GM20000 (cell line): ENCODE data around the gene ARHGEF40.

ENCODE experiments used
- DNase-seq: peaks from one replicate; pipeline ENCODE4 v3.0.0; 2012; ENCODE audit warnings: low spot score
- TF ChIP-seq, protein P1 (sequence below): IDR thresholded peaks from 2 replicates; pipeline ENCODE4 v1.5.1; 2012; ENCODE audit warnings: mild to moderate bottlenecking, control low read depth; ENCODE audit errors: extremely low read depth, missing control alignments

The ARHGEF40 gene

DNA sequence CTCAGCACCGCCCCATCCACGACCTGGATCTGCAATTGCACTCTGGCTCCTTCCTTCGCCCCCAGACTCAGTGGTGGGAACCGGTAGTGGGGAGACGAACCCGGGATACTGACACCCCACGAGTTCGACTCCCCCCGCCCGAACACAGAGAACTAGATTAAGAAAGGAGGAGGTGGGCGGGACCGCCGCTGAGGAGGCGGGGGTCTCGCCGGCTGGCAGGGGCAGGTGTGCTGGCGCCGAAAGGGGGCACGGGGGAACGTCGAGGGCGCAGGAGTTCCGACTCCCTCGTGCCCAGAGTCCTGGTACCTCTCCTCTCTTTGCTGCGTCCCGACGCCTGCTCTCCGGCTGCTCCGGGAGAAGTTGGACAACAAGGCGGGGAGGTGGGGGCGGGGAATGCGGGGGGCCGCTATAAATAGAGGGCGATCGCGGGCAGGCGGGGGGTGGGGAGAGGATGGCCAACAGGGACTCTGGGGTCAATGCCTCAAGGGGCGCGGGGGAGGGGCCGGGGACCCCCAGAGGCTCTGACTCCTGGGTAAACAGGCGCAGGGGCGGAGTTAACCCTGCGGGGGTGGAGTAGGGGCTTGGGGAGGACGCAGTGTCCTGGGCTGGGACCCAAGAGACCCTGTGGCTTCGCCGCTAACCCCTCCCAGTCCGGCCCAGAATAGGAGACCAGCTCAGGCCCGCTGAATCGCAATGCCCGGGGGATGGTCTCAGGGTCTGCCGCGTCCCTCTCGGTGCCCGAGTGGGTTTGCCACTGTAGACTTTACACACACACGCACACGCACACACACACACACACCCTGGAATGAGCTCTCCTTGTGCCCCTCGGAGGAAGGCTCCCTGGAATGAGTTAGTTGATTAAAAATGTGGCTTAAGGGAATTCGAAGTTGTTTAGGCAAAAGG is 44.5 kb upstream of the ARHGEF40 start:
- no peak for DNase-seq
- TF ChIP-seq, protein P1, sequence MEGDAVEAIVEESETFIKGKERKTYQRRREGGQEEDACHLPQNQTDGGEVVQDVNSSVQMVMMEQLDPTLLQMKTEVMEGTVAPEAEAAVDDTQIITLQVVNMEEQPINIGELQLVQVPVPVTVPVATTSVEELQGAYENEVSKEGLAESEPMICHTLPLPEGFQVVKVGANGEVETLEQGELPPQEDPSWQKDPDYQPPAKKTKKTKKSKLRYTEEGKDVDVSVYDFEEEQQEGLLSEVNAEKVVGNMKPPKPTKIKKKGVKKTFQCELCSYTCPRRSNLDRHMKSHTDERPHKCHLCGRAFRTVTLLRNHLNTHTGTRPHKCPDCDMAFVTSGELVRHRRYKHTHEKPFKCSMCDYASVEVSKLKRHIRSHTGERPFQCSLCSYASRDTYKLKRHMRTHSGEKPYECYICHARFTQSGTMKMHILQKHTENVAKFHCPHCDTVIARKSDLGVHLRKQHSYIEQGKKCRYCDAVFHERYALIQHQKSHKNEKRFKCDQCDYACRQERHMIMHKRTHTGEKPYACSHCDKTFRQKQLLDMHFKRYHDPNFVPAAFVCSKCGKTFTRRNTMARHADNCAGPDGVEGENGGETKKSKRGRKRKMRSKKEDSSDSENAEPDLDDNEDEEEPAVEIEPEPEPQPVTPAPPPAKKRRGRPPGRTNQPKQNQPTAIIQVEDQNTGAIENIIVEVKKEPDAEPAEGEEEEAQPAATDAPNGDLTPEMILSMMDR: no peak

DNA sequence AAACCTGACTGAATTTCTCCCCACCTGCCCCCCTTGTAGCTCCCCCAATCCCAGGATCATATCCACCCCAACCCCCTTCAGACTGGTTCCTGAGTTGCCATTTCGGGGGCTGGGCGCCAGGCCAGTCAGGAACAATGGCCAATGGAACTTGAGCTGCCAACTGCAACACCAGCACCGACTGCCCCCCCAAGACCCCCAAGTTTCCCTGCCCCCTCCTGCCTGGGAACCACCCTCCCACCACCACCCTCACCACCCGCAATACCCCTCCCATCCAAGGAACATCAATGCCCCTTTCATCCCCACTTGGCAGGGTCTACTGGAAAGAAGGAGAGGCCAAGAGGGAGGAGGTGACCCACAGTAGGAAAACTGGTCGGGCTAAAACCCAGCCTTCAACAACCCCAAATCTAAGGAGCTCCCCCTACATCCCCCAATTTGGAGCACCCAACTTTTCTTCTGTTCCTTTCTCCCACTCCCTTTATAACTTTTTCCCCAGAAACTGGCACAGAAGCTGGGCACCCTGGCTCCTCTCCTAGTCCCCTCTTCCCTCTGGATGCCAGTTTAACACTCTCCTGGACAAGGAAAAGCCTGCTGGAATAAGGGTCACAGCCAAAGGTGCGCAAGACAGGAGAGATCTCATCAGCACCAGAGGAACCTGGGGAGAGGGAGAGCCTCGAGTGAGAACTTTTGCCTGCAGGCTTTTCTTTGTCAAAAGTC is 43.7 kb upstream of the ARHGEF40 start:
- no peak for DNase-seq
- TF ChIP-seq, protein P1: no peak

DNA sequence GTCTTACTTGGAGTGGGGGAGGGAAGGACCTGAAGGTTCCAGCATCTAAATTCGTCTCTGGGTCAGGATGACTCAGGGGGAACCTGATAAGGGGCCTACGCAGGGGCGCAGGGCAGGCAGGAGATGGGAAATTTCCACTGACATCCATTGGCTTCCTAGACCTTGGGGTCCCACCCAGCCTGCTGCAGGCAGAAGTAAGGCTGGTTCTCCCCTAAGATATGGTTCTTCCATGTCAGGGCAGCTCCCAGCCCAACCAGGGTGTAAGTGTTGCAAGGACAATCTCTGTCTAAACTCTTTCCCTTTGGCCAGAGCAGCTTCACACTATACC is 43.2 kb upstream of the ARHGEF40 start:
- TF ChIP-seq, protein P1: no peak
- no peak for DNase-seq

DNA sequence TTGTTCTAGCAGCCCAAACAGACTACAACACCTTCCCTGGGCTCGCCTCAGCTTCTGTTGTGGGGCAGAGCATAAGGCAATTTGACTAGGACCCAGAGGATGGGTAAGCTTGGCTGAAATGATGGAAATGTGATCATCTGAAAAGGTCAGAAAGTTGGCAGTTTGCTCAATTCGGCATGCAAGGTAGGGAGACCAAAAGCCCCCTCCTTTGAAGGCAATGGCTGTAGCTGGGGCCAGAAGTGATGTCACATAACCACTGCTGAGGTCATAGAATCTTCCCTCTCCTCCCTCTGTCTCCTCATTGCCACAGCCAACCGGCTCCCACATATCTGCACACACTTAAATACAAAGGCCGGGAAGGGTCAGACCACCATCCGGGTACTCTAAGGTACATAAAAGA is 40.2 kb upstream of the ARHGEF40 start, which contains the start of gene TPPP2:
TPPP2 (plus strand) TSS at position 301 of the 400 bp plus-strand sequence. CDS start 365 bp downstream, outside the sequence.
- DNase-seq: no peak
- TF ChIP-seq, protein P1: no peak

DNA sequence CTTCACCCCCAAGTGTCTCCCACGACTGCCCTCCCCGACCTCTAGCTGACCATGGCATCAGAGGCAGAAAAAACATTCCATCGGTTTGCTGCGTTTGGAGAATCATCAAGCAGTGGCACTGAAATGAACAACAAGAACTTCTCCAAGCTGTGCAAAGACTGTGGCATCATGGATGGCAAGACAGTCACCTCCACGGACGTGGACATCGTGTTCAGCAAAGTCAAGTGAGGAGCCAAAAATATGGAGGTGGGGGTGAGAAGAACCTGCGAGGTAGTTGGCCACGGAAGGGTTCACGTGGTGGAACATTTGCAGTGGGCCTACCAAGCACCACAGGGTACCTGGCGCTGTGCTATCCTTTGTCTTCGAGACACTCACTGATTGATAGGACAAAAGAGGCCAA is 39.6 kb upstream of the ARHGEF40 start:
- TF ChIP-seq, protein P1: no peak
- DNase-seq: no peak

DNA sequence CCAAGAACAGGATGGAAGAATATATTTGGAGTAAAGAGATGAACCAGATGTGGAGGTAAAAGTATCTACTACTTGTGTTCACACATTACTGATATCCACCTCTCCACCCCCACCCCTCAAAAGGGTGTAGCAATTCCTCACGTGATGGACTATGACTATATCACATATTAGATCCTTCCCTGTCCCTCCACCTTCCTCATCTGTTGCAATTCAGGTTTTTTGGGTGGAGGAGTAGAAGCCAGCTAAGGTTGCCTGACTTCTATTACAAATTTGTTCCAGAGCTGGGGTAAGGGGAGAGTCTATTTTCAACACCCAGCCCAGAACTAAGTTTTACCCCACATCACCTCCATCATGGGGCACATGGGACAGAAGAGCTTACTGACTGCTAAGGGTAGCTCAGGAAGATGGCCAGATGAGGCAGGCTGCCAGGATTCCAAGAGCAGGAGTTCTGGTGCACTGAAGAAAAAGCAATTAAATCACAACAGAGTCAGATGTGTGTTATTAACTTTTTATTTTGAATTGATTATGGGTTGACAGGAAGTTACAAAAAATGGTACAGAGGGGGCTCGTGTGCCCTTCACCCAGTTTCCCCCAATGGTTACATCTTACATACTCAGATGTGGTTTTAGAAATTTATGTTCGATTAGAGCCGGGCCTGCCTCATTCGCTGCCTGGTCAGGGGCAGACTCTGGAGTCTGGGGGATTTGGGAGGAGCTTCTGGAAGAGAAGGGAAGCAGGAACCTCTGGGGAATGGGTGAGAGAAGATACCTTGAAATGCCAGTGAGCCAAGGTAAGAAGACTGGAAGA is 37.6 kb upstream of the ARHGEF40 start:
- DNase-seq: no peak
- TF ChIP-seq, protein P1: no peak

DNA sequence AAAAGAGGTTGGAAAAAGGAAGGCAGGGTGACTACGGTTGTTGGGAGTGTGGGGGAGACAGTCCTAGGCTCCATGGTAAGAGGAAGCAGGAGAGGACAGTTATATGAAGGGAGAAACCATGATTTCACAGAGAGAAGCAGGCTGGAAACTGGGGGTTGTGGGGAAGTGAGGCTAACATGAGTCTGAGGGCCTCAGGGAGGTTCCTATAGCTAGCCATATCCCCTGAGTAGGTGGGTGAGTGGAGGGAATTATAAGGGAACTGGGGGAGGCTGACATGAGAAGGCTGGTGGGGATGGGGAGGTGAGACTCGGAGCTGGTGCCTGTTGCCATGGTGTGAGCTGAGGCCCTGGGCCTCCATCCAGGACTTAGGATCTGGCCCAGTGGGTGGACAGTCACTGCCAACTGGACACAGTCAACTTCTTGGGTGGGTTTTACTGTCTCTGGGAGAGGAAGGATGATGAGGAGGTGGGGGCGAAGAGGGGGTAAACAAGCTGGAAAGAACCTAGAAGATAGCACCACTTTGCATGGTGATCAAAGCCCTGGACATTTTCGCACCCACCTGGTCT is 36.9 kb upstream of the ARHGEF40 start:
- TF ChIP-seq, protein P1: no peak

More for the DNA sequence above, 36.9 kb upstream of the ARHGEF40 start:
- DNase-seq: no peak
